GM06990 (cell line): ENCODE data around the gene NCS1.

ENCODE experiments used
- DNase-seq: peaks from one replicate; pipeline ENCODE4 v3.0.0-alpha.2; 2011; ENCODE audit not compliant: insufficient read length; ENCODE audit errors: extremely low read depth
- H3K27me3 ChIP-seq: replicated peaks from 2 replicates; pipeline ENCODE4 v1.6.0; 2011; ENCODE audit warnings: low read length; ENCODE audit not compliant: control insufficient read depth, insufficient read depth
- H3K36me3 ChIP-seq: 2 replicates; pipeline ENCODE4 v1.5.1; 2011; ENCODE audit warnings: low read length; ENCODE audit not compliant: control insufficient read depth, insufficient read depth
- H3K4me3 ChIP-seq: replicated peaks from 2 replicates; pipeline ENCODE4 v1.5.1; 2011; ENCODE audit warnings: low read depth, mild to moderate bottlenecking, control low read depth, low read length
- TF ChIP-seq, protein P1 (sequence below): IDR thresholded peaks from 2 replicates; pipeline ENCODE4 v1.5.1; 2011; ENCODE audit warnings: low read length, control low read depth, mild to moderate bottlenecking, inconsistent platforms; ENCODE audit not compliant: insufficient read depth, poor library complexity, severe bottlenecking

Gene NCS1

GRCh38 chr9:130211548-130212226, 39.5 kb downstream of the NCS1 start:
- no peak overlapping the region for H3K4me3 ChIP-seq
- DNase-seq, result no peak
- TF ChIP-seq, protein P1, sequence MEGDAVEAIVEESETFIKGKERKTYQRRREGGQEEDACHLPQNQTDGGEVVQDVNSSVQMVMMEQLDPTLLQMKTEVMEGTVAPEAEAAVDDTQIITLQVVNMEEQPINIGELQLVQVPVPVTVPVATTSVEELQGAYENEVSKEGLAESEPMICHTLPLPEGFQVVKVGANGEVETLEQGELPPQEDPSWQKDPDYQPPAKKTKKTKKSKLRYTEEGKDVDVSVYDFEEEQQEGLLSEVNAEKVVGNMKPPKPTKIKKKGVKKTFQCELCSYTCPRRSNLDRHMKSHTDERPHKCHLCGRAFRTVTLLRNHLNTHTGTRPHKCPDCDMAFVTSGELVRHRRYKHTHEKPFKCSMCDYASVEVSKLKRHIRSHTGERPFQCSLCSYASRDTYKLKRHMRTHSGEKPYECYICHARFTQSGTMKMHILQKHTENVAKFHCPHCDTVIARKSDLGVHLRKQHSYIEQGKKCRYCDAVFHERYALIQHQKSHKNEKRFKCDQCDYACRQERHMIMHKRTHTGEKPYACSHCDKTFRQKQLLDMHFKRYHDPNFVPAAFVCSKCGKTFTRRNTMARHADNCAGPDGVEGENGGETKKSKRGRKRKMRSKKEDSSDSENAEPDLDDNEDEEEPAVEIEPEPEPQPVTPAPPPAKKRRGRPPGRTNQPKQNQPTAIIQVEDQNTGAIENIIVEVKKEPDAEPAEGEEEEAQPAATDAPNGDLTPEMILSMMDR, result no peak
- H3K36me3 ChIP-seq, result no peaks in the 10 kb centered on the region
- peaks cover 2% of the 10 kb centered on the region for H3K27me3 ChIP-seq

DNA sequence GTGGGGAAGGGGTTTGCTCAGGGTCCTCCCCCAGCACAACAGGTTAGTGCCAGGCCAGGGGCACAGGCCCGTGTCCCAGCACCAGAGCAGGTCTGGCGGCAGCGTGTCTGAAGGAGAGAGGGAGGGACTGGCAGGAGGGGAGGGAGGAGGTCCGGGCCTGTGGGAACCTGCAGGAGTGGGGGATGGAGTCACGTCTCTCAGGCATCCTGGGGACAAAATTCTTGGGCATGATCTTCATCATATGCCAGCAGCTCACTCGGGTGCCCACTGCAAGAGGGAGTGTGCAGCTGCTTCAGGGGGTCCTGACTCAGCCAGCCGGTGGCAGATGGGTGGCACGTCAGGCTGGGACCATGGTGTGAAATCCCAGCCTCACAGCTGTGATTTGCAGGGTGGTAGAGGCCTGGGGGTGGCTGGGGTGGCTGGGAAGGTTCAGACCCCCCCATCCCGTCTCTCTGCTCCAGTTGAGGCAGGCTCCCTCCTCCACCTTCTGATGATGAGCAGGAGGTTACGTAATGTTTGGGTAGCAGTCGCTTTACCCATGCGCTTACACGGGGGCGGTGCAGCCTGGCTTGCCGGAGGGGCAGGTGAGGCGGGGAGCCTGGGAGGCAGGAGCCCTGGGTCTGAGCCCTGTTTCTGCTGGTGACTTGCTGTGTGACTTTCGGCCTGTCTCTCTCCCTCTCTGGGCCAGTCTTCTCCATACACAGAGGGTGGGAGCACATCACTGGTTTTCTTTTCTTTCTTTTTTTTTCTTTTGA, 40.5 kb downstream of the NCS1 start:
- TF ChIP-seq, protein P1, result no peak
- Histone ChIP-seq H3K36me3 (no peaks in the 10 kb centered on the region), H3K4me3 (no peak overlapping the region), H3K27me3 (peaks cover 2% of the 10 kb centered on the region)
- no peak for DNase-seq

GRCh38 chr9:130213911-130214761, 41.9 kb downstream of the NCS1 start:
- no peak for DNase-seq
- Histone ChIP-seq H3K27me3 (peaks cover 2% of the 10 kb centered on the region), H3K4me3 (no peak overlapping the region), H3K36me3 (no peaks in the 10 kb centered on the region)
- TF ChIP-seq, protein P1, result no peak

DNA sequence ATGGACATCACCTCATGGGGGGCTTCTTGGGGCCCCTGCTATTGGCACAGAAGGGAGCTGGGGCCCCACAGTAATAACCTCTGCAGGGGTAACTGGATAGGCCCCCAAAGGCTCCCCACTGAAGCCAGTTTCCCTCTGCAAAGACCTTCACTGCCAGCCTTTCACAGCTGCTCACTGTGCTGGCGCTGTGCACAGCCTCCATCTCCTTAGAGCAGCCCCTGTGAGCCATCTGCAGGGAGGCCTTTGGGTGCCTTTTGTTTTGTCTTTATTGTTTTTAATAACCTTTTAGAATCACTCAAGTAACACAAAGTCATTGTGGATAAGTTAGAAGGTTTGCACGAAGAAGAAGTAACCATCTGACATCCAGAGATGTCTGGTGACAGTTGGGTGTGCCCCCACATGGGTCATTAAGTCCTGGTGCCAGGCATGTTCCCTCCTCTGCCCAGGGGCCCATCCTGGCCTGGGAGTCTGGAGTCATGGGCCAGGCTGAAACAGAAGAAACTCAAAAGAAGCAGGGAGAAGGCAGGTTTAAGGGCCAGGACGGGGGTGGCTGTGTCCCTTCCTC, 42.7 kb downstream of the NCS1 start:
- H3K36me3 ChIP-seq, result no peaks in the 10 kb centered on the region
- DNase-seq, result no peak
- peaks cover 2% of the 10 kb centered on the region for H3K27me3 ChIP-seq
- TF ChIP-seq, protein P1, result no peak
- H3K4me3 ChIP-seq, result no peak overlapping the region

- DNase-seq, result no peak
- H3K36me3 ChIP-seq, result no peaks in the 10 kb centered on the region
- peaks cover 2% of the 10 kb centered on the region for H3K27me3 ChIP-seq
- H3K4me3 ChIP-seq, result no peak overlapping the region
- TF ChIP-seq, protein P1, result no peak
Observed at GRCh38 chr9:130215341-130216119, 43.3 kb downstream of the NCS1 start.
